Activated CD4-positive, alpha-beta T cell treated with anti-CD3 and anti-CD28 coated beads, Interleukin-10, Interleukin-2, amounts not matched to agents 100 ng/mL and 50 ng/mL, durations not matched to agents 16 hours and 8 hours (primary cell): ENCODE results near the gene VWA8.
A peak's percentile ranks its signal among the peaks of the same experiment; 100 is the strongest.
"Not testable (repeated sequence)": the region's sequence is repeated elsewhere in the genome, so short reads cannot be mapped to it uniquely, and the experiment has no call there.

Experiments
- DNase-seq: peaks from one replicate; pipeline ENCODE4 v3.0.0-alpha.2; 2020

Gene VWA8

DNA sequence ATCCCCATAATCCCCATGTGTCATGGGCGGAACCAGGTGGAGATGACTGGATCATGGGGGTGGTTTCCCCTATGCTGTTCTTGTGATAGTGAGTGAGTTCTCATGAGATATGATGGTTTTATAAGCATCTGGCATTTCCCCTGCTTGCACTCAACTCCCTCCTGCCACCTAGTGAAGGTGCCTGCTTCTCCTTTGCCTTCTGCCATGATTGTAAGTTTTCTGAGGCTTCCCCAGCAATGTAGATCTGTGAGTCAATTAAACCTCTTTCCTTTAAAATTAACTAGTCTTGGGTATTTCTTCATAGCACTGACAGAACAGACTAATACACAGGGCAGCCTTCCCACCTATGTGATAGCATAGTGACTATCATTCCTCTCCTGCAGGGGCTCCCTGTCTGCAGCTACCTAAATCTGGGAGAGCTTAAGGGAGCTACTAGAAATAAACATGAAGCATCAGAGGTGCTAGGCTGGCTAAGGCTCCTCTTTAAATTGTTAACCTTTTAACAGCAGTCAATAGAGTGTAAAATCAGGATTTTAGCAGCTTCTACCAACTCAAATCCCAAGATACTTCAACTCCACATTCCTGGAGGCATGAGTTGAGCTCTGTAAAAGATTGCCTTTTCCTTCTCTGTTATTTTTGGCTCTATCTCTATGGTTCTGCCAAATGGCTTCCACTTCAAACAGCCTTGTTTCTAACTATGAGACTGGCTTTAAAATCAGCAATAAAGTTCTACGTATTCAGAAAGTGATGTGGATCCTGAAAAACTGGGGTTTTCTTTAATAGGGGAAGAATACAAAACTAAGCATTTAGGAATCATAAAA, 112.3 kb downstream of the VWA8 start:
- no peak for DNase-seq

DNA sequence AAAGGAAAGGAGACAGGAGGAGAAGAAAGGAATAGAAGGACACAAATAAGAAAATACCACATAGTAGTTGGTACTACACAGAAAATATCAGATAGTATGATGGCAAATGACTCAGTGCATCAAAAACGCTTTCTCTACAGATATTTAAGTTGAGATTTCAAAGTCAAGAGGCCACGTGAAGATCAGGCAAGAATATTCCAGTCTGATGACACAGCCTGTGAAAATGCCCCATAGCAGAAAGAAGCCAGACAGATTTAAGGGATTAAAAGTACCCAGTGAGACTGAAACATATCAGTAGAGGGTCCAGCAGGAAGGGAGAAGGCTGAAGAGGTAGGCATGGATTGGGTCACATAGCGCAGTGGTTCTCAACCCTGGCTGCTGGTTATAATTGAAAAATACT, 113.7 kb downstream of the VWA8 start:
- no peak for DNase-seq

DNA sequence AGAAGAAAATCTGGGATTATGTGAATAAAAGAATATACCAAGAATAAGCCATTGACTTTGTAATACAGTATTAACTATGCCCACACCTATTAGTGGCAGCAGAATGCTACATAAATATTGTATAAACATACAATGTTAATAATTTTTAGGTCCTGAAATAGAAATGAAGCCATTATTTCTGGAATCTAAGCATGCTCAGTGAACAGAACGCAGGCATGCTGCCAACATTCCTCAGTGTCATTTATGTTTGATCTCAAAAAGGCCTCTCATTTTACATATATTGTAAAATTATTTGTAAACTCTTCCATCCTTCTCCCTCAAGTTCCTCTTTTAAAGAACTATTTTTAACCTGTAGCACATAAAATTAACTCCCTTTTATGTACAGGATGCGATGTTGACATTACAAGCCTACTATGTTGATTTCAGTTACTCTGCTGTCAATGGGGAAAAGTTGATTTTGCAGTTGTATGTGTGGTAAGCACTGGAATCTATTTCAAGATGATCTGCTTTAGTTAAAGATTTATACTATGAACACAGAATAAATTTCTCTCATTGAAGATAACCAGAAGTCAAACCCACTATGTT, 118.8 kb downstream of the VWA8 start:
- no peak for DNase-seq

DNA sequence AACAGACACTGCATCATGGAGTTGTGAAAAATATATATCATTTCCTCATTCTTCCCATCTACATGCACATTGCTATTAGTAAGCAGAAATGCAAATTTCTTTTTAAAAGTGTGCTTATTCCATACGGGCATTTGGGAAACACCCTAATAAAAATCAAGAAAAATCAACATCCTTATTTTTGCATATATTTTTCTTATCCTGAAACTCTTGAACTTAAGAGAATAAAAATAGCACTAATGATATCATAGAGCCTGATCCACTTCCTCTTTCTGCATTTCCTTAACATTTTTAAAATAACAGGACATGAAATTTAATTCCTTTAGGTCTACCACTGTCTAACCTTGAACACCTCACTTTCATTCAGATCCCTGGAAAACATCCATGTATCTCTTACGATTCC, 123.3 kb downstream of the VWA8 start:
- DNase-seq: no peak

DNA sequence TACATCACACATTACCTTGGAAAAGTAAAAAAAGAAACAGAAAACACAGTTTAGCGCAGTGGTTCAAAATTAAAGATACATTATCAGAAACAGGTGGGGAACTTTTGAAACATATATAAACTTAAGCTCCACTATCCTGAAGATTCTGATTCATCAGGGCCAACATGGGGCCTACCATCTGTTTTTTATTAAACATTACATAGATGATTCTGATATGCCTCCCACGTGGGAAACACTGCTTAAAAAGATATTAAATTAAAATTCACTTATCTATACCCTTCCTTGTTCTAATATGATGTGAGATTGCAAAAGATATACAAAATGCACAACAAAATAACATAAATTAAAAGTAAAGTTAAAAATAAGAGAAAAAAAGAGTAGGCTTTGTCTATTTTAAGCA, 125.0 kb downstream of the VWA8 start:
- DNase-seq: no peak

DNA sequence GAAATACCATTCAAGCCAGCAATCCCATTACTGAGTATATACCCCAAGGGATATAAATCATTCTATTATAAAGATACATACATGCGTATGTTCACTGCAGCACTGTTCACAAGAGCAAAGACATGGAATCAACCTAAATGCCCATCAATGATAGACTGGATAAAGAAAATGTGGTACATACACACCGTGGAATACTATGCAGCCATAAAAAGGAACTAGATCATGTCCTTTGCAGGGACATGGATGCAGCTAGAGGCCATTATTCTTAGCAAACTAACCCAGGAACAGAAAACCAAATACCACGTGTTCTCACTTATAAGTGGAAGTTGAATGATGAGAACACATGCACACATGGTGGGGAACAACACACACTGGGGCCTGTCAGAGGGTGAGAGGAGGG, 126.2 kb downstream of the VWA8 start:
- DNase-seq: not testable (repeated sequence)

DNA sequence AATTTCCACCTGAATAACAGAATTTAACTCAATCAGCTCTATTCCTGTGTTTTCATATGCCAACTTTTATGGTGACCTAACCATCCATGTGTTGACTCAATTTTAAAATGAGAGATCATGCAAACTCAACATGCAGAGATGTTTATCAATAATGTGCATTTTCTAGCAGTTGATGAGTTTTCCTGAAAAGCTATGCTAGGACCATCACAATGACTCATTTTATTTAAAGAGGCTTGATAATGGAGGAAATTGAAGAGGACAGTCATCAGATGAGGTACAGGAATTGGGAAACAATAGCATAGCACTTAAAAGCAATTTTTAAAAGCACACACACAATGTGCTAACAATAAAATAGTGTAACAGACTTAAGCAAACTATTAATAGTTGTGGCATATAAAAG, 127.1 kb downstream of the VWA8 start:
- DNase-seq: no peak

DNA sequence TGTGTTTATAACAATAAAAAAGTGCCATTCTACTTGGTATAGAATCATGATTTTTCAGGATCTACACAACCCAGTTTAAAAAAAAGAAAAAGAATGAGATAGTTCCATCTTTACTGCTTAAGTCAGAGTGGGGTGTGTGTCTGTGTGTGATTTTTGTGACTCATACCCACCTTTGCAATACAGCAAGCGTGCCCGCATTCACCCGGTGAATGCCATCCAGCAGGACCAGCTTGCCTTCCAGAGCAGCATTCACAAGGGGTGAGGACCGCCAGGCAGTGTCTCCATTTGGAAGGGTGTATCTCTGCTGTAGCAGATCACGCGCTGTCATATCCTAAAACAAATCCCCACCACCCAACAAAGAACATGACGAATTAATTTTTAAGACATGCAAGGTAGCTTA, 127.7 kb downstream of the VWA8 start:
- no peak for DNase-seq

DNA sequence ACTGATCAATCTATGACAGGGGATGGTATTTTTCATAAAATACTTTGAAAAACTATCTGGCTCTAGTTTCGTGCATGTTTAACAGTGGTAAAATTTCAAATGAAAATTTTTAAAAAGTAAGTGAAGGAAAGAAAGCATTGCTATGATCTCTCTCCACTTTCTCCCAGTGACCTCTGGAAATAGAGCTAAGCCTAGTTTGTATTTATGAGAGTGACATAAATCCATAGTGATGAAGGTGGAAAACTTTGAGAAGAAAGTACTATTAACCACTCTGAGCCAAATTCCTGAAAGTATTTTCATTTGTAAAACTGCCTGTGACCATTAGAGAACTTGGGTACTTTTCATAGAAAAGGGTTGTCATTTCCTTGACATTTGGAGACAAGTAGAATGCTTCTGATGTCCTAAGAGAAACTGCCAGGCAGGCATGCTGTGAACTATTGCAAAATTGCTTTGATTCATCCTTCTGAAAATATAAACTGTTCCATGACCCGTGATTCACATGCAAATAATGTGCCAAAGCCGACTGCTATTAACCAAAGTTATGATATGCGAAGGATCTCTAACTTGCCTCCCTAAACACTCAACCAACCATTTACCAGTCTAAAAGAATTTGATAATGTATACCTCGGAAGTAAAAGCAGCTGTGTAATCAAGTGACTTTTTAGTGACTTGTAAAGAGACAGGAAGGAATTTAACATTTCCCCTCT, 133.2 kb downstream of the VWA8 start:
- no peak for DNase-seq

DNA sequence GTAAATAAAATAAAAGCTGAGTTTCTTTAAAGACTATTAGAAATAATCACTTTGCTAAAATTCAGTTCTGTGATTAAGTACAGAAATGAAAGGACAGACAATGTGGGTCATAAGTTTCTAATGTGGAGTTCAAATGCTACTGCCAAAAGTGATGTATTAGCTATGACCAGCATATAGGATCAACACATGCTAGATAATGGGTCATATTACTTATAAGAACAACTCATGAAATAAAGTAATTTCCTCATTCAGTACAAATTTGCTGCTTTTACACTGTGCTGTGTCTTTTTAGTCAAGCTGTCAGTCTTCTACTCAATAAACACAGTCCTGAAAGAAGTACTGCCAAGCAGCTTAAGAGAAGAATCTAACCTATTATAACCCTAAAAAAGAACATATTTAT, 135.2 kb downstream of the VWA8 start:
- DNase-seq: no peak

DNA sequence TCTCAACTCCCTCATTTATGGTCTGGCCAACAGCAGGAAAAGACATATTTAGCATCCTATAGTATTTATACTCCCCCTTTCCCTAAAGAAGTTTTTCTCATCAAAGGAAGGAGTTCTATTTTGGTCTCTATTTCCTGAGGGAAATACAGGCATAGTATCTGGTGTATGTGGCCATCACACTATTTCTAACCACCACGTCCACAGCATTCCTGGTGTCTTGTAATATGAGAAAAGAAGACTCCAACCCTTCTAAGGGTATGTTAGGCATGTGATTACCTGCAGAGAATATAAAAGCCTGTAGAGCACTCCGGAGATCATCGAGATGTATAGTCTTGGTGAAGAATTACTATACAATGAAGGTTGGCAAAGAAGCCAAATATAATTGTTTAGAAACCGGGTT, 137.4 kb downstream of the VWA8 start:
- no peak for DNase-seq

DNA sequence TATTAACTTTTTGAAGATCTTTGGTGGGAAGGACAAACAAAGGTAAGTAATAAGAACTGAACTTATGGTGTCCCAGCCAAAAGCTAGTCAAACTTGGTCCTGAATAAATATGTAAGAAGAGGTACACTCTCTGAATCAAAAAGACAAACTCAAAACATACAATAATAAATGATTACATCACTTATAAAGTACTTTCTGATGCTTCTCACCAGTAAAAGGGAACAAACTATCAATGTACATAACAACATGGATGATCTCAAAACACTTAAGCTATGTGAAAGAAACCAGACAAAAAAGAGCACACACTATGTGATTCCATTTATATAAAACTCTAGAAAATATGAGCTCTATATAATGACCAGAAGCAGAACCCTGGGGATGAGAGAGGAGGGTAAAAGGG, 138.3 kb downstream of the VWA8 start:
- no peak for DNase-seq

DNA sequence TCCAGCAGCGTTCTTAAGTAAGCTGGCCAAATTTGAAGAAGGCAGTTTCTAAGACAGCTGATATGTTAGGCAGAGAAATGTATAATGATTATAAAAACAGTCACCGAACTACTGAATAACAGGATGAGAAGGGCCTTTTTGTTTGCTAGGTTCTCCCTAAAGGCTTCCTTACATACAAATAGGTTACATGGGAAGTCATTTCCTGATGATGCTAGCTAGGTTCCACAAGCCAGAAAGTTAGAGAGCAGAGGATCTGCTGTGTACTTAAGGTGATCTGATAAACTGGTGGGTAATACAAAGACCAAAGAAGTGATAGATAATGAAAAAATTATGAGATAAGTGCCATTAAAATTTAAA, 139.7 kb downstream of the VWA8 start:
- no peak for DNase-seq

DNA sequence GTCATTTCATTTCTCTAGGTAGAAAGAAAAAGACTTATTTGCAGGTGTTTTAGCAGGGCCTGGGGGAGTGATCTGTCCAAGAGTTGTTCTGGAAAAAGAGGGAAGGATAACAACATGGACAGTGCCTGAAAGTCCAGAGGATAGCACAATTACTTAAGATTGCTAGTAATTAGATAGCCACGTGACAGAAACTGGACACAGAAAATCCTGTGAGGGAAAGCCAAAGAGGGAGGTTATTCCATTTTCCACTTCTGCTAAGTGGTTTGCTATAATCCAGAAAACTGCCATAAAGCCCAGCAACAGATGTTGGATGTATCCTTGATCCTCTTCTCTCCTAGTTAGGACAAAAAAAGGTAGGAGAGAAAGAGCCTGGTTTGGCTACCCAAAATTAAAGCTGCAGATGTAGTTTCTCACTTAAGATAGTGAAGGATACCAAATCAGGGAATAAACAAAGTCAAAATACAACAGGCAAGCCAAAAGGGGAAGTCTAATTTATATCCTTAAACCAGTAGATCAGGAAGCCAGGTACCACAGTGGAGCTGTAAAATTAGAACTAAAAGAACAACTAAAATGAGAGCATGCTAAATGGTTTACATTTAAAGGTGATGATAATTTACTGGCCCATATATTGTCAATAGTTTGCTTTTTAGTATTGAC, 140.2 kb downstream of the VWA8 start:
- no peak for DNase-seq

DNA sequence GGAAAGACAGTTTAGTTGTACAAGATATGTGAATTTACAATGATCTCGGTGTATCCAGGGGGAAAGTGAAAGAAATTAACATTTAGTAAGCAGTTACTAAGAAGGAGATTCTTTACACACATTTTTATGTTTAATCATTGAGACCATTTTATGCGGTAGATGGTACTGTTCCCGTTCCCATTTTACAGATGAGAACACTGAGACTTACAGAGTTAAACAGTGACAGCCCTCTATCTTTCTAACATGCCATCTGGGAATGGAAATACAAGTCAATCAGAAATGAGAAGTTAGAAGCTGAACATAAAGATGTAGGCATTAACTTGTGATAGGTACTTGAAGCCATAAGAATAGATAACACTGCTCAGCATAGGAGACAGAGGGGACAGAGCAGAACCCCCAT, 144.9 kb downstream of the VWA8 start:
- no peak for DNase-seq

DNA sequence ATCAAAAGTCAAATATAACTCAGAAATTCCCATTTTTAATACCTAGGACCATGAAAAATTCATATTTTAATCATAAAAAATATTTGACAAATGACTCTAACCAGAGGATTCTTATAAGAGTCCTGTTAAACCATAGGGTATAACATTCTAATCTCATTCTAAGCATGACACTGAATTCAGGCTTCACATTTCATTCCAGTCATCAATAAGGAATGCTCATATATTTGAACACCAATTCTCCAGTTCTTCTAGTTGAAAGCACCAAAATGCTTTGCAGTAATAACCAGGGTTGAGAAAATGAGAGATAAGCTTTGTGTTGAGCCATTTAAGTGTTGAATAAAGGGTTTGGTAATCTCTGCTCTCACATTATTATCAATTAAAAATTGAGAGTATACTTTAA, 147.5 kb downstream of the VWA8 start:
- no peak for DNase-seq

DNA sequence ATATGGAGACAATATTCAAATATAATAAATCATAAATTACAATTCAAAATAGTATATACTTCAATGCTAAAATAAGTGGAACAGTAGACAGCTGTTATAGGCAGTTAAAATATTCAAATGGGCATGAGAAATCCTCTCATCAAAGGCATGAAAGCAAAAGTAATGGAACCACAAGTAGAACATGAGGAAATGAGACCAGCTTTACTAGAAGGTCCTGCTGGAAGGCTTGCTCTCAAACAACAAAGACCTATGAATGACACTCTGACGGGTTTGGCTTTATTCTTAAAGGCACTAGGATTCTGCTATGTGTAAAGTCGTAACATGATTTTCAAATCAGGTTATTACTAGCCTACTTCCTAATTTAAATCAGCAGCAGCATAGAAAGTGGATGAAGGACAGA, 148.1 kb downstream of the VWA8 start:
- DNase-seq: peak; percentile 1

DNA sequence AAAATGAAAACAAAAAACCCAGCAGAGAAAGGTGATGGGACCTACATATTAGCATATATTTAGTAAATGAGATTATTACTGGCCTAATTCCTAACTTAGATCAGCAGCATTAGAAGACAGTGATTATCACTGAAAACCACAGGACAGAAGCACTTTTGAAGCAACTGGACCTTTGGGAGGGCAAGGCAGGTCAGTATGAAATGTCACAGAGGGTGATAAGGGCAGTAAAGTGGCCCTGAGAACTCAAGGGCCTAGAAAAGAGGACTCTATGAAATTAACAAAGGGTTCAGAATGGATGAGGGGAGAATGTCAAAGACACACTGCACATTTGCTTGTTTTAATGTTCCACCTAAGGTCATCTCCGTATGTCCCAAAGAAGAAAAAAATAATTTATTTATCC, 148.7 kb downstream of the VWA8 start:
- no peak for DNase-seq

DNA sequence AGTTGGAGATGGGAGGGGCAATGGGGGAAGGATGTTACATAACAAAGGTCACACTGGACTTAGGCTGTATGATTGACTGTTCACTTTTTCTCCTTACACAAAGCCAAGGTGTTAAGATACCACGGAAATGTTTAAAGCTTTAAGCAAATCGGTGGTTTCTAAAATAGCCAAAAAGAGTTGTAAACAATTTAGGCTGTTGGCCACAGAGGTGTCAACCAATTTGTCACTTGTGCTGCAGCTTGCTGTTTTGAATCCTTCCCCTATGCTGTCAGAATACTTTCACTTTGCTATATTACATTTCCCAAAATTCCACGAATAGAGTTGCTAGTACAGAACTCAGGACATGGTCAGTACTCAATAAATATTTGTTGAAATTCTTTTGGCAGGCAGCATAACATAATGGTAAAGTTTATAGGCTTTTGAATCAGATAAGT, 149.3 kb downstream of the VWA8 start:
- no peak for DNase-seq

DNA sequence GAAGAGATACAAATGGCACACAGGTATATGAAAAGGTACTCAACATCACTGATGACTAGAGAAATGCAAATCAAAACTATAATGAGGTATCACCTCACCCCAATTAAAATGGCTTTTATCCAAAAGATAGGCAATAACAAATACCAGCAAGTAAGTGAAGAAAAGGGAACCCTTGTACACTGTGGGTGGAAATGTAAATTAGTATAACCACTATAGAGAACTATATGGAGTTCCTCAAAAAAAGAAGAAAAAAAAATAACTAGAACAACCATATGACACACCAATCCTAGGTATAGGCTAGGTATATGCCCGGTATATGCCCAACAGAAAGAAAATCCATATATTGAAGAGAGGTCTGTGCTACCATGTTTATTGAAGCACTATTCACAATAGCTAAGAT, 150.9 kb downstream of the VWA8 start:
- no peak for DNase-seq

DNA sequence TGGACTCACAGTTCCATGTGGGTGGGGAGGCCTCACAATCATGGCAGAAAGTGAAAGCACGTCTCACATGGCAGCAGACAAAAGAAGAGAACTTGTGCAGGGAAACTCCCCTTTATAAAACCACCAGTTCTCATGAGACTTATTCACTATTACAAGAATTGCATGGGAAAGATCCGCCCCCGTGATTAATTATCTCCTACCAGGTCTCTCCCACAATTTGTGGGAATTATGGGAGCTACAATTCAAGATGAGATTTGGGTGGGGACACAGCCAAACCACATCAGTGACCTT, 157.5 kb downstream of the VWA8 start:
- not testable (repeated sequence) for DNase-seq

DNA sequence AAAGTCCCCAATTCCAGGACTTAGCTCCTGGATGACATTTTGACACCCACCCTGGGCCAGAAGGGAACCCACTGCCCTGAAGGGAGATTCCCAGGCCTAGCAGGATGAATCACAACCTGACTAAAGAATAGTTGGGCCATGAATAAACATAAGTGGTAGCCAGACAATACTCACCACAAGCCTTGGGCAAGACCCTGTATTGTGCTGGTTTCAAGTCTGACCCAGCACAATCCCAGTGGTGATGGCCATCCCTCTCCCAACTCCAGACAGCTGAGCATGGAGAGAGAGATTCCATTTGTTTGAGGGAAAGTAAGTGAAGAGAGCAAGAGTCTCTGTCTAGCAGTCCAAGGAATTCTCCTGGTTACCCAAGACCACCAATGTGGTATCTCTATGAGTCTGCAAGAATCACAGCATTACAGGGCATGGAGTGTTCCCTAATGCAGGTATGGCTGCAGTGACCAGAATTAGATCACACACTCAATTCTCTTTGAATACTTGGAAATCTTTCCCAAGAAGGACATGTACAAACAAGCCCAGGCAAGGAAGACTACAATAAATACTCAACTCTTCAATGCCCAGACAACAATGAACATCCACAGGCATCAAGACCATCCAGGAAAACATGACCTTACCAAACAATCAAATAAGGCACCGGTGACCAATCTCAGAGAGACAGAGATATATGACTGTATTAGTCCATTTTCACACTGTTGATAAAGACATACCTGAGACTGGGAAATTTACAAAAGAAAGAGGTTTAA, 158.0 kb downstream of the VWA8 start:
- no peak for DNase-seq

DNA sequence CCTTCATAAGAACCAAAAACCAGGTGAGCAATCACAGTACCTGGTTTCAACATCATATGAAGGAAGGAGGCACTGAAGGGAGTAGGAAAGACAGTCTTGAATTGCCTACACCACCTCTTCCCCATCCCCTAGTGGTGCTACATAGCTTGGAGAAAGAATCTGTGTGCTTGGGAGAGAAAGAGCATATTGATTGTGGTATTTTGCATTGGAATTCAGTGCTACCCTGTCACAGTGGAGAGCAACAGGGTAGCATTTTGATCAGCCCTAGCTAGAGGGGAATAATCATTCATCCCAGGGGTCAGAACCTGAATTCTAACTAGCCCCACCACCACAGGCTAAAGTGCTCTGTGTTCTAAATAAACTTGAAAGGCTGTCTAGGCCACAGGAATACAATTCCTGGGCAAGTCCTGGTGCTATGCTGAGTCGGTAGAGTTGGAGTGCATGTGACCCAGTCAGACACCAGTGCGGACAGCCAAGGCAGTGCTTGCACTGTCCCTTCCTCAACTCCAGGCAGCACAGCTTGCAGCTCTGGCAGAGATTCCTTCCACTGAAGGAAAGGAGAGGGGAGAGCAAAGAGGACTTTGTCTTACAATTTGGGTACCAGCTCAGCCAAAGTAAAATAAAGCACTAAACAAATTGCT, 158.7 kb downstream of the VWA8 start:
- DNase-seq: no peak
